Mucosa of stomach (tissue), 1 donor: Measurements from ENCODE around the gene CNTN1.
"Not testable (repeated sequence)": the region's sequence is repeated elsewhere in the genome, so short reads cannot be mapped to it uniquely, and the experiment has no call there.

Experiments used
- H3K27me3 ChIP-seq: one replicate; pipeline ENCODE4 v1.7.0; 2013; ENCODE audit warnings: mild to moderate bottlenecking, low read length; ENCODE audit not compliant: control insufficient read depth, insufficient read depth
- H3K36me3 ChIP-seq: one replicate; pipeline ENCODE4 v1.7.0; 2013; ENCODE audit warnings: low read length; ENCODE audit not compliant: control insufficient read depth, insufficient read depth
- H3K4me1 ChIP-seq: one replicate; pipeline ENCODE4 v1.7.0; 2013; ENCODE audit warnings: mild to moderate bottlenecking, low read length; ENCODE audit not compliant: control insufficient read depth, insufficient read depth
- H3K4me3 ChIP-seq: one replicate; pipeline ENCODE4 v1.7.0; 2013; ENCODE audit warnings: low read length
- H3K9ac ChIP-seq: one replicate; pipeline ENCODE4 v1.7.0; 2013; ENCODE audit warnings: mild to moderate bottlenecking, low read length, moderate library complexity
- H3K9me3 ChIP-seq: one replicate; pipeline ENCODE4 v1.7.0; 2013; ENCODE audit warnings: mild to moderate bottlenecking, low read length, moderate library complexity; ENCODE audit not compliant: control insufficient read depth
- donor health status: Pancreatic carcinoma.

Gene CNTN1

DNA sequence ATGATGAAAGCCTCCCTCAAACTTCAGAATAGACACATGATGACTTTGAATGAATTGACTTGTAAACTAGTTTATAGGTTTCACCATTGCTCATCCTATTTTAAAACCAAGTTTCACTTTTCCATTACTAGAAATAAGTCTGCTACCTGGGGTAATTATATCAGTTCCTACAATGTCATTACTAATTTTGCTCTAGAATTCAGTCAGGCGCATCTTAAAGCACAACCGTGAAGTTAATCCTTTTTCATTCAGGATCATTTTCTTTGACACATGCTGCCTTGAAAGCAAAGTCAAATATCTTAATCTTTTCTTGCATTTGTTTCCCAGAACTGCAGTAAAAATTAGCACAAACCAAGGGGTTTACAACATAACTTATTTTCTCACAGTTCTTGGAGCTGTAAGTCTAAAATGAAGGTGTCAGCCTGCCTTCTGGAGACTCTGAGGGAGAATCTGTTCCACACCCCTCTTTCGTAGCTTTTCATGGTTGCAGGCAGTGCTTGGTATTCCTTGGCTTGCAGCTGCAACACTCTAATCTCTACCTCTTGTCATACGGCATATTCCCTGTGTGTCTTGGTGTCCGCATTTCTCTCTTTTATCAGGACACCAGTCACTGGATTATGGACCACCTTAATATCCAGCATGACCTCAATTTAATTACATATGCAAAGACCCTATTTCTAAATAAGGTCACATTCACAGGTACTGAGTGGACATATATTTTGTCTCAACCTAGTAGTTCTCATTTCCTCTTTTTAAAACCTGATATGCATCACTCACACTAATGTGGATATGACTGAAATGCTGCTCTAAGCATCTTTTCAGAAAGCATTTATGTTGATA, 381.6 kb downstream of the CNTN1 start:
- no peaks in the 10 kb centered on the region for H3K27me3 ChIP-seq
- H3K9ac ChIP-seq, result no peak overlapping the region
- H3K4me1 ChIP-seq, result no peaks in the 10 kb centered on the region
- H3K4me3 ChIP-seq, result no peak overlapping the region
- no peaks in the 10 kb centered on the region for H3K36me3 ChIP-seq
- no peaks in the 10 kb centered on the region for H3K9me3 ChIP-seq

- H3K4me3 ChIP-seq, result no peak overlapping the region
- H3K27me3 ChIP-seq, result no peaks in the 10 kb centered on the region
- H3K9me3 ChIP-seq, result no peaks in the 10 kb centered on the region
- H3K4me1 ChIP-seq, result no peaks in the 10 kb centered on the region
- H3K36me3 ChIP-seq, result no peaks in the 10 kb centered on the region
- no peak overlapping the region for H3K9ac ChIP-seq
Measured at GRCh38 chr12:41074473-41074769, 382.2 kb downstream of the CNTN1 start.

DNA sequence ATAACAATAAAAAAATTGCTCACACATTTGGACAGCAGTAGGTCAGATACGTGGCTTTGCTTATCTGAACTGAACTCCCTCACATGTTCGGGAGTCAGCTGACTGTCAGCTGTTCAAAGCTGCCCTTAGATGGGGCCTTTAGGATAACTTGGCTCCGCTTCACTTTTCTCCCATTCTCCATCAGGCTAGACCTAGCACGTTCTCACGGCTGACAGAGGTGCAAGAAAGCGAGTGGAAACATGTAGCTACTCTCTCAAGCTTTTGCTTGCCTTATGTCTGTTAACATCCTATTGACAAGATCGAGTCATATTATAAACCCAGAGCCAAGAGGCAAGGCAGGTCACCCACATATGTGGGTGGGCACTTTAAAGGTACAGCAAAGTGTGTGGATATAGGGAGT, 383.9 kb downstream of the CNTN1 start:
- Histone ChIP-seq H3K4me1 (no peaks in the 10 kb centered on the region), H3K36me3 (no peaks in the 10 kb centered on the region), H3K4me3 (no peak overlapping the region), H3K27me3 (no peaks in the 10 kb centered on the region), H3K9ac (no peak overlapping the region), H3K9me3 (no peaks in the 10 kb centered on the region)

- not testable (repeated sequence) for H3K4me1 ChIP-seq, H3K4me3 ChIP-seq, H3K36me3 ChIP-seq, H3K27me3 ChIP-seq, H3K9ac ChIP-seq, H3K9me3 ChIP-seq
Measured at GRCh38 chr12:41081241-41081640, 389.0 kb downstream of the CNTN1 start.

DNA sequence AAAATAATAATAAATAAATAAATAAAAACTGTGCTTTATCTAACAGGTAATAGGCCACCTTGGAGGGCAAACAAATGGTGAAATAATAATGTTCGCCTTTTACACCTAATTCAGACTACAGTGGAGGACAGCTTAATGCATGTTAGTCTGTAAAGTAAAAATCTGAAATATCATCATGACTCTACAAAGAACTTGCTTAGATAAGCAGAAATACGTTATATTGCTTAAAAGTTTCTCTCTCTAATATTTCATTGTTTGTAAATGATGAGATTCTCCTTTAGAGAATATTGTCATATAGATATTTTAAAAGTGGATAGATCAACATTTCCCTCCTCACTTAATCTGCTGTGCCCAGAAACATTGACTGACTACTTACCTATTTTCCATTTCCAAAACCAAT, 397.2 kb downstream of the CNTN1 start:
- H3K27me3 ChIP-seq, result no peaks in the 10 kb centered on the region
- H3K36me3 ChIP-seq, result no peaks in the 10 kb centered on the region
- no peak overlapping the region for H3K4me3 ChIP-seq
- no peak overlapping the region for H3K9ac ChIP-seq
- H3K9me3 ChIP-seq, result no peaks in the 10 kb centered on the region
- no peaks in the 10 kb centered on the region for H3K4me1 ChIP-seq

DNA sequence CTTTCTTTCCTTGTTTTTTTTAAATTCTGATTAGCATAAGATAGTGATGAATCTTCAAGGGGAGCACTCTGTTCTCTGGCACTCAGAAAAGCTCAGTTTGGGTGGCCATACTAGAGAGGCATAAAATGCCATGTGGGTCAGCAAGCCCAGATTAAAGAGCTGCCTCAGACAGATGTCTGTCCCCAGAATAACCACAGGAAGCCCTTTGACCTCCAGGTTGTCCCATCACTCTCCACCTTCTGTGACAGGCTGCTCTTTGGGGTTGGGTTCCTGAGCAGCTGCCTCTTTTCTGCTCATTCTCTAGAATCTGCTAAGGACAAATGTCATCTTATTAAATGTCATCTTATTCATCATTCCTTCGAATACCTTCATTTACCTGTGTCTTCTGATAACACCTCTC, 399.9 kb downstream of the CNTN1 start:
- no peaks in the 10 kb centered on the region for H3K36me3 ChIP-seq
- H3K4me3 ChIP-seq, result no peak overlapping the region
- no peaks in the 10 kb centered on the region for H3K9me3 ChIP-seq
- no peaks in the 10 kb centered on the region for H3K27me3 ChIP-seq
- H3K9ac ChIP-seq, result no peak overlapping the region
- H3K4me1 ChIP-seq, result no peaks in the 10 kb centered on the region

DNA sequence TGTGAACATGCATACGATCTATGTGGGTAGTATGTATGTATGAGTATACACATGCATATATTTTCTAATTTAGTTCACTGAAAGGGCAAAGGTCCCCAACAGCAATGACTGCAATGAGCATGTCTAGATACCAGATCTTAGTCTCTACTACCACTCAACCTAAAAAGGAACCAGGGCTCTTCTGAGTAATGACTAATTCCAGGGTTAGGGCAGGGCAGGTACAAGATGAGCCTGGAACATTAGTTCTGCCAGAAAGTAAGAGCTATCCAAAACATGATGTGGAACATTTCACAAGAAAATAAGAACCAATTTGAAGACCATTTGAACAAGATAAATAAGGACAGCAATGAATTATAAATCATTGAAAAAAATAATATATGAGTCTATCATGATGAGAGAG, 404.6 kb downstream of the CNTN1 start:
- H3K9ac ChIP-seq, result no peak overlapping the region
- no peaks in the 10 kb centered on the region for H3K4me1 ChIP-seq
- no peaks in the 10 kb centered on the region for H3K36me3 ChIP-seq
- no peak overlapping the region for H3K4me3 ChIP-seq
- H3K9me3 ChIP-seq, result no peaks in the 10 kb centered on the region
- H3K27me3 ChIP-seq, result no peaks in the 10 kb centered on the region

DNA sequence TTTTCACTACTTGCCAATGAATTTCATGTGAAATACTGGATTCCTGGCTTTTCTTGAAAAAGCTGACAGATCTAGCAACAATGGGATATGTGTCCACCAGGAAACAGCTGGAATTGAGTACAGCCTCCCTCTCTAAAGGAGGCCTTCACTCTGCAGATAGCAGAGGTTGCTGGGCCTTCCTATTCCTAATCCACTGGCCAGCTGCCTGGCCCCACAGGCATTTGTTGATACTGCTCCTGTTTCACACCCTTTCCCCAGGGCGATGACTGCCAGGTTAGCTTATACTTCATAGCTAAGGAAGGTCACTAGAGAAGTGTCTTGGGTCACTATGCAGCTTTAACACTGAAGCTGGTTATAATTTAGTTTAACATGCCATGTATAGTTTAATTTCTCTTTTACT, 408.3 kb downstream of the CNTN1 start:
- no peaks in the 10 kb centered on the region for H3K4me1 ChIP-seq
- H3K27me3 ChIP-seq, result no peaks in the 10 kb centered on the region
- H3K9me3 ChIP-seq, result no peaks in the 10 kb centered on the region
- no peaks in the 10 kb centered on the region for H3K36me3 ChIP-seq
- no peak overlapping the region for H3K4me3 ChIP-seq
- H3K9ac ChIP-seq, result no peak overlapping the region

DNA sequence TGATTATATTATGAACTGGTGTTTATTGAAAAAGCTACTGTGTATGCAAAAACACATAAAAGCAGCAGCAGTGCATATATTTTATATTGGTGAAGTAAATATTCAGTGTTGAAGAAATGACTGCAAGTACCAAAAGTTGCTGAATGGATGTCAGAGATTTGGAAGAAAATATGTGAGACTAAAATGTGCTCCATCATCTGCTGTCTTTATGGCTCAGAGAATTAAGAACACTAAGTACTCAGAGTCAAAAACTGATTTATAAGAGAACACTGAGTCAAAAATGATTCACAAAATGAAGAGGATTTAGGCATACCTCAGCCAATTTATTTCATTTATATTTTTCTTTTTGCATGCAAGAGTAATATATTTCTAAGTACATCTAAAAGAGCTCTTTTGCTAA, 409.6 kb downstream of the CNTN1 start:
- H3K9ac ChIP-seq, result no peak overlapping the region
- no peaks in the 10 kb centered on the region for H3K4me1 ChIP-seq
- H3K9me3 ChIP-seq, result no peaks in the 10 kb centered on the region
- no peaks in the 10 kb centered on the region for H3K27me3 ChIP-seq
- H3K4me3 ChIP-seq, result no peak overlapping the region
- H3K36me3 ChIP-seq, result no peaks in the 10 kb centered on the region

GRCh38 chr12:41103614-41104013, 411.4 kb downstream of the CNTN1 start:
- no peaks in the 10 kb centered on the region for H3K36me3 ChIP-seq
- no peak overlapping the region for H3K4me3 ChIP-seq
- peaks cover 4% of the 10 kb centered on the region for H3K27me3 ChIP-seq
- no peak overlapping the region for H3K9ac ChIP-seq
- no peaks in the 10 kb centered on the region for H3K4me1 ChIP-seq
- H3K9me3 ChIP-seq, result no peaks in the 10 kb centered on the region

- Histone ChIP-seq H3K4me1 (no peaks in the 10 kb centered on the region), H3K9ac (no peak overlapping the region), H3K9me3 (no peaks in the 10 kb centered on the region), H3K27me3 (peaks cover 4% of the 10 kb centered on the region), H3K36me3 (no peaks in the 10 kb centered on the region), H3K4me3 (no peak overlapping the region)
Measured at GRCh38 chr12:41106315-41106714, 414.1 kb downstream of the CNTN1 start.

GRCh38 chr12:41108032-41108431, 415.8 kb downstream of the CNTN1 start:
- Histone ChIP-seq H3K4me3 (no peak overlapping the region), H3K9me3 (no peaks in the 10 kb centered on the region), H3K9ac (no peak overlapping the region), H3K27me3 (peaks cover 4% of the 10 kb centered on the region), H3K36me3 (no peaks in the 10 kb centered on the region), H3K4me1 (no peaks in the 10 kb centered on the region)

DNA sequence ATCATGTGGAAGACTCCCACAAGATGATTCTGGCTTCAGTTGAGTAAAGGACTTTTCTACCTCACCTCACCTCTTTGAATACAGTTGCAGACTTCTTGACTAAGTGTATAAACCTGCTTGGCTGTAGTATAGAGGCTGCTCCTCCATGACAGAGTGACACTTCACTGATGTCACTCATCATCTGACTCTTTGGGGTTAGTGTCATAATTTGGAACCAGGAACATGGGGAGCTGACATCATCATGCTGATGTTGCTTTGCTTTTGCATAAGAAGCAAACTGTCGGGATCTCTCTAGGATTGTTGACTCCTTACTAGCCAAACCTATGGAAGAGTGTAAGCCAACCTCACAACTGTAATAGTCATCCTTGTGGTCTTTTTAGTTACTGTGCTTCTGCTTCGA, 420.7 kb downstream of the CNTN1 start:
- Histone ChIP-seq H3K4me1 (no peaks in the 10 kb centered on the region), H3K36me3 (no peaks in the 10 kb centered on the region), H3K4me3 (no peak overlapping the region), H3K9me3 (no peaks in the 10 kb centered on the region), H3K27me3 (peaks cover 4% of the 10 kb centered on the region), H3K9ac (no peak overlapping the region)
